HEK293T (cell line): Measurements from ENCODE around the gene RIPK1.

Source experiments
- CTCF ChIA-PET: fragments of 350-600 bp; formaldehyde crosslinking; extraction: SDS; loops from one replicate; lab custom pipeline; 2021; ENCODE audit warnings: antibody characterized with exemption, inconsistent platforms; lab: Yijun Ruan, JAX
- POLR2A ChIA-PET: fragments of 350-600 bp; formaldehyde crosslinking; extraction: SDS; loops from one replicate; lab custom pipeline; 2020; ENCODE audit warnings: antibody characterized with exemption, inconsistent platforms; lab: Yijun Ruan, JAX
- DNase-seq: peaks from one replicate; pipeline ENCODE4 v3.0.0; 2012; ENCODE audit warnings: mixed read lengths; ENCODE audit errors: extremely low spot score
- ARNT ChIP-seq: fragments of 450-650 bp; IDR thresholded peaks from 2 replicates; pipeline ENCODE4 v1.6.1; 2017; ENCODE audit warnings: mild to moderate bottlenecking
- BHLHE40 ChIP-seq: fragments of 450-650 bp; IDR thresholded peaks from 2 replicates; pipeline ENCODE4 v1.6.1; 2016; ENCODE audit warnings: mild to moderate bottlenecking, moderate library complexity, borderline replicate concordance
- CTBP1 ChIP-seq: fragments of 450-650 bp; IDR thresholded peaks from 2 replicates; pipeline ENCODE4 v1.6.1; 2016; ENCODE audit warnings: borderline replicate concordance
- ELF4 ChIP-seq: fragments of 450-650 bp; IDR thresholded peaks from 2 replicates; pipeline ENCODE4 v1.6.1; 2017; ENCODE audit warnings: antibody characterized with exemption
- FOXA1 ChIP-seq: fragments of 450-650 bp; IDR thresholded peaks from 2 replicates; pipeline ENCODE4 v1.6.1; 2016; ENCODE audit warnings: mild to moderate bottlenecking
- FOXK2 ChIP-seq: fragments of 450-650 bp; IDR thresholded peaks from 2 replicates; pipeline ENCODE4 v1.6.1; 2016; ENCODE audit warnings: mild to moderate bottlenecking
- FOXM1 ChIP-seq: fragments of 450-650 bp; IDR thresholded peaks from 2 replicates; pipeline ENCODE4 v1.6.1; 2017; ENCODE audit warnings: mild to moderate bottlenecking, borderline replicate concordance
- HDGF ChIP-seq: fragments of 450-650 bp; IDR thresholded peaks from 2 replicates; pipeline ENCODE4 v1.6.1; 2017; ENCODE audit warnings: antibody characterized with exemption, borderline replicate concordance
- L3MBTL2 ChIP-seq: fragments of 450-650 bp; conservative IDR thresholded peaks from 2 replicates; pipeline ENCODE4 v1.6.1; 2016; ENCODE audit warnings: mild to moderate bottlenecking
- LEF1 ChIP-seq: fragments of 450-650 bp; IDR thresholded peaks from 2 replicates; pipeline ENCODE4 v1.6.1; 2017; ENCODE audit warnings: mild to moderate bottlenecking, borderline replicate concordance
- NFRKB ChIP-seq: fragments of 450-650 bp; IDR thresholded peaks from 2 replicates; pipeline ENCODE4 v1.6.1; 2016; ENCODE audit warnings: mild to moderate bottlenecking, moderate library complexity
- PKNOX1 ChIP-seq: fragments of 450-650 bp; IDR thresholded peaks from 2 replicates; pipeline ENCODE4 v1.6.1; 2016
- SP1 ChIP-seq: fragments of 450-650 bp; IDR thresholded peaks from 2 replicates; pipeline ENCODE4 v1.6.1; 2017
- SUZ12 ChIP-seq: fragments of 450-650 bp; IDR thresholded peaks from 2 replicates; pipeline ENCODE4 v1.6.1; 2016; ENCODE audit warnings: mild to moderate bottlenecking
- TARDBP ChIP-seq: fragments of 450-650 bp; IDR thresholded peaks from 2 replicates; pipeline ENCODE4 v1.6.1; 2016
- ZNF384 ChIP-seq: fragments of 450-650 bp; IDR thresholded peaks from 2 replicates; pipeline ENCODE4 v1.6.1; 2016

The RIPK1 gene

DNA sequence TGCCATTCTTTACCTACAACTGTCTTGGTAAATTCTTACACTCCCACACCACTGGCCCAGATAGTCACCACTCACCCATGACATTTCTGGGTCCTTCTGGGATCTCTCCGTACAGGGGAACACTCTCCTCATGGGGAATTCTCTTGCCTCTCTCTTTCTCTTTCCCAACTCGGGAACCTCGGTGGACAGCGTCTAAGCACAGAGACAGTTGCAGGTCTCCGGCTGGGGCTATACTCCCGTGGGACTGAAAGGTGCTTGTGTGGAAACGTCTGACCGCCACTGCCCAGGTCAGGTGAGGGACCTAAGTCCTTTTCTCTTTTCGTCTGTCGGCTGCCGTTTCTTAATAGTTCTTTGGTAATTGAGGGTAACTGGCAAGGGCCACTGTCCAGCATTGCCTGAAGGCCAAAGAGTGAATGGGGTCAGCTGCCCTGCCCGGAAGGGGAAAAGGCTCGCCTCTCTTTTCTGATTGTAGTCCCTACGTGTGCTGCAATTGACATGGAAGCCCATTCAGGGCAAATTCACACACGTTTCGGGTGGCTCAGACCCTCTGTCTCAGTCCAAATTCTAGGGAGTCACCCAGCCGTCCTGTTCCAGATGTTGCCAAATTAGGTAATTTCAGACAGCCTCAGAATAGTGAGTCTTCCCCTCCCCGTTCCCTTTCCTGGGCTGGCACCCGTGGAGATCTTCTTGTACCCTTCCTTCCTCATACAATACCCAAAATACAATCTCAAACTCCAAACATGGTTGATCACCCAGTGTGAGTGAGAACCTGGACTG lies 31.2 kb upstream of the RIPK1 start:
- ChIA-PET CTCF (no interaction called here), POLR2A (no interaction called here)
- no peak for DNase-seq
- TF ChIP-seq SUZ12 (no peak), L3MBTL2 (no peak), SP1 (no peak), ARNT (no peak), FOXM1 (no peak), LEF1 (no peak), ELF4 (no peak), TARDBP (no peak), CTBP1 (no peak), FOXK2 (no peak), FOXA1 (no peak), BHLHE40 (no peak)

DNA sequence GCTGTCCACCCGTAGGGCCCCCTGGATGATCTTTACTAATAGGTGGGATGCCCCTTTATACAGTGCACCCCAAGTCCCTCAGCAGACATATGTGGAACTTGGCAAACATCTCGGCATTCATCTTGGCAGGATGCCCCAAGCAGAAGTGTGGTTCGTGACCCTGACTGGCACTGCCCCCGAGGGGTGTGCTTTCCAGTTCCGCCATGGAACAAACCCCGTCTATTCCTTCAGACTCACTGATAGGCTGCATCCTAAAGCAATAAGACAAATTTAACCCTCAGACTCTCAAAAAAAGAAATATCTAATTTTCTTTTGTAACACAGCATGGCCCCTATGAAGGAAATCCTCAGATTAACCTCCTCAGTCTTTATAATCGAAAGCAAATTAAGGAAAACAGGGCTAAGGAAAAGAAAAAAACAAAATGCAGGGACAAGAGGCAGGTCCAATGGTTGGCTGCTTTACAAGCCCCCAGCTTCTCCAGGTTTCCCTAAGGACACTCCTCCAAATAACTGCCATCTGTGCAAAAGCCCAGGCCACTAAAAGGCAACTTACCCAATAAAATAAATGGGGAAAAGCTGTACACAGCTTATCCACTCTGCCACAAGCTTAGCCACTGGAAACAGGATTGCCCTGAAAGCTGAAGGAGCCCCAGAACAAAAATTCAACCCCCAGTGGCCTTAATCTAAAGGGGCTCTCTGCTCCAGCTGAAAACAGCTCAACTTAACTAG lies 30.5 kb upstream of the RIPK1 start:
- no peak for DNase-seq
- TF ChIP-seq L3MBTL2 (no peak), FOXA1 (no peak), BHLHE40 (no peak), FOXK2 (no peak), ARNT (no peak), ELF4 (no peak), HDGF (no peak), TARDBP (no peak), SUZ12 (no peak), ZNF384 (no peak), FOXM1 (no peak), LEF1 (no peak), SP1 (no peak)
- POLR2A ChIA-PET = interaction anchor here (1.1 to 1.7 kb wide), 2 partner anchors 8 to 48 kb away, joined by 4 read pairs; no protein-coding TSS in a partner anchor
- CTCF ChIA-PET = interaction anchor here (1.4 to 2.0 kb wide), 2 partner anchors 36 to 191 kb away, joined by 5 to 7 read pairs; no protein-coding TSS in a partner anchor

GRCh38 chr6:3039384-3039783 lies 28.9 kb upstream of the RIPK1 start:
- ChIA-PET CTCF (interaction anchor here (1.4 to 2.0 kb wide), 2 partner anchors 38 to 193 kb away, joined by 5 to 7 read pairs; no protein-coding TSS in a partner anchor), POLR2A (interaction anchor here (1.1 to 1.7 kb wide), 2 partner anchors 10 to 16 kb away, joined by 3 to 4 read pairs; no protein-coding TSS in a partner anchor)
- TF ChIP-seq CTBP1 (no peak), ZNF384 (no peak)
- no peak for DNase-seq

DNA sequence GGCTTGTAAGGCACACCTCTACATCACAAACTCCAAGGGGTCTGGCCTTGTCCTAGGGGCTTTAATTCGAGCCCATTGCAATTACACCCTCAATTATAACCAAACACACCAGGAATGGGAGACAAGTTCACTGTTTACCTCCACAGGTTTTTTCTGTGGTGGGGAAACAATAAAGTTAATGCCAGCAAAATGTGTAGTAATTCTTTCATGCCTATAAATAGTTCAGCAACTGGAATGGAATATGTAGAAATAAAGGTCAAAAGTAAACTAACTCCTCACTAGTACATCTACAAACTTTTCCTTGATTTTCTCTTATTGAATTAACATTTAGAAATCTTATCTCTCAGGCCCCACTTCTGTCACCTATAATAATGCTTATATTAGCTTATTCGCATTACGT lies 27.1 kb upstream of the RIPK1 start:
- TF ChIP-seq ARNT = no peak
- TF ChIP-seq PKNOX1 = no peak
- TF ChIP-seq ELF4 = no peak
- TF ChIP-seq FOXK2 = no peak
- TF ChIP-seq SUZ12 = no peak
- TF ChIP-seq LEF1 = no peak
- no peak for TF ChIP-seq BHLHE40
- no peak for TF ChIP-seq FOXM1
- TF ChIP-seq ZNF384 = no peak
- no peak for DNase-seq
- ChIA-PET CTCF (no interaction called here), POLR2A (no interaction called here)

DNA sequence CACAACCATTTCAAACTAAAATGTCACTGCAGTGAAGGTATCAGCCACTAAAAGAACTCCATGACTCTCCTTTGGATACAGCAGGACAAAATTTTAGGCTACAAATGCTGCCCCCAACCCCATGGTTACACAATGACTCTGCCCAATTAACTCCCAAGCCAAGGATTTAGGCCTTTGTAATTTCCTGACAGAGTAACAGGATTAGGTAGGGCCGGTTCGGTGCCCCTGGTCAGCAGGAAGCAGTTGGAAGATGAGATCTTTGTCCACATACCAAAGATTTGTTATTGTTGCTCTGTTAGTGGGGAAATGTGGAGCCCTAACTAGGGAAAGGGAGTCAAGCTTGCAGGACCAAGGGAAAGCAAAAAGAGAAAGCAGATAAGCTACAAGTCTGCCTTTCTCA lies 26.7 kb upstream of the RIPK1 start:
- no peak for DNase-seq
- TF ChIP-seq L3MBTL2 (no peak), CTBP1 (no peak), SUZ12 (no peak), ARNT (no peak), PKNOX1 (no peak), FOXK2 (no peak), FOXM1 (no peak)
- POLR2A ChIA-PET = interaction anchor here (0.7 kb wide), 1 partner anchor 25 kb away, joined by 3 read pairs; no protein-coding TSS in a partner anchor
- CTCF ChIA-PET = interaction anchor here (0.6 kb wide), 1 partner anchor 43 kb away, joined by 3 read pairs; no protein-coding TSS in a partner anchor

DNA sequence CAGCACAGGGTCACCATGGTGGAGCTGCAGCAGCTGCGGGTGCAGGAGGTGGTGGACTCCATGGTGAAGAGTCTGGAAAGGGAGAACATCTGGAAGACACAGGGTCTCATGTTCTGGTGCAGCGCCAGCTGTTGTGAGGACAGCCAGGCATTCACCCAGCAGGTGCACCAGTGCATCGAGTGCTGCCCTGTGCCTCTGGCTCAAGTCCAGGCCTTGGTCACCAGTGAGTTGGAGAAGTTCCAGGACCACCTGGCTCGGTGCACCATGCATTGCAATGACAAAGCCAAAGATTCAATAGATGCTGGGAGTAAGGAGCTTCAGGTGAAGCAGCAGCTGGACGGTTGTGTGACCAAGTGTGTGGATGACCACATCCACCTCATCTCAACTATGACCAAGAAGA lies 22.9 kb upstream of the RIPK1 start:
- ChIA-PET POLR2A (no interaction called here), CTCF (interaction anchor here (1.7 kb wide), 1 partner anchor 43 kb away, joined by 6 read pairs; no protein-coding TSS in a partner anchor)
- TF ChIP-seq BHLHE40 = no peak
- no peak for TF ChIP-seq SUZ12
- no peak for DNase-seq

DNA sequence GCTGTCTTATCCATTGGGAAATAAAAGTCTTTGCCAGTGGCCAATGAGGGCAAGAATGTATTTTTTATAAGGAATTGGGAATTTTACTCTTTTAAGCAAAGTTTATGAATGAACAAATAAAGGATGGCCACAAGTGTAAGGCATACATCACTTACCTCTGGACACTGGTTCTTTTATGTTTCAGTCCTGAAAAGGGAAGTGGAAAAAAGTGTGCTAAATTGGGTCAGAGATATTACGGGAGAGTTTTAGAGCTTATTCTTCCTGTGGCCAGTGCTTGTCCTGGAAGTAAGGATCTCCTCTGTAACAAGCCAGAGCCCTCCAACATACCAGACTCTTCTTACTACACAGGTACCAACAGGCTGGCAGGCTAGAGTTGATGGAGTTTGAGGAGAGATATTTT lies 22.5 kb upstream of the RIPK1 start:
- TF ChIP-seq FOXK2 (no peak), ELF4 (no peak), FOXA1 (no peak), ARNT (no peak), PKNOX1 (no peak), TARDBP (no peak), LEF1 (no peak), SP1 (no peak), CTBP1 (no peak), FOXM1 (no peak), SUZ12 (no peak), L3MBTL2 (no peak), BHLHE40 (no peak), NFRKB (no peak), HDGF (no peak), ZNF384 (no peak)
- ChIA-PET POLR2A (interaction anchor here (1.0 to 1.1 kb wide), 2 partner anchors 22 to 45 kb away, joined by 3 read pairs; no protein-coding TSS in a partner anchor), CTCF (interaction anchor here (1.7 kb wide), 1 partner anchor 44 kb away, joined by 6 read pairs; no protein-coding TSS in a partner anchor)
- DNase-seq = no peak
